NCI-H82 treated with DMSO at 0.1 percent for 48 hours (cell line): ENCODE results near the gene SP3.

Experiments used
- DNase-seq: peaks from one replicate; lab custom pipeline; 2025; ENCODE audit not compliant: unreplicated experiment; lab: John Stamatoyannopoulos, UW

Gene SP3

DNA sequence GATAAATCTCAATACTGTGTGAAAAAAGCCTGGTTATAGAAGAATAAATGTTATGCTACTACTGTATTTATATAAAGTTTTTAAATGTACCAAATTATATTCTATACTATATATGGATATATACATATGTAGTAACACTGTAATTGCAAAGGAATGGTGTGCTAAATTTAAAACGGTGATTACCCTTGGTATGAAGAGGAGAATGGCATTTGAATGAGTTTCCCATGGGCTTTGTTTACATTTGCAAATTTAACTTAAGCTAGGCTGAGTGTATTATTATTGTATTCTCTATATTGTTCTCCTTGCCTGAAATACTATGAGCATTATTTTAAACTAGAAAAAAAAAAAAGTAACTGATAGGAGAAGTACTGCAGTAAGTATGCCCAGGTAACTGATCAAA, 4.7 kb upstream of the SP3 start:
- DNase-seq, result no peak

DNA sequence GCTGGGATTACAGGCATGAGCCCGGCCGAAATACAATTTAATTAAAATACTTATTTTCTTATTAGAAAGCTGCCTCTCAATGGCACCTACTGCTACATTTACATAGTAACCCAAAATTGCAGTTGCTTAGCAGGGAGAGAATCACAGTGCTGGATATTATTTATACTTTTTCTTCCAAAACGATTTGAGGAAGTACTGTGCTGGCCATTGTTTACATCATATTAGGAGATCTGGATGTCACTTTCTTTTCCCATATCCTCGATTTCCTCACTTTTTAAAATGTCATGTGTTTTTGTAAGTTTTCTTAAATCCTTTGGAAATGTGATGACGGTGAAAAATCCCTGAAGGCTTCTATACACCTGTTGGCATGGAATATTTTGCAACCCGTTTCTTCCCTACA, 3.4 kb upstream of the SP3 start:
- DNase-seq, result no peak

DNA sequence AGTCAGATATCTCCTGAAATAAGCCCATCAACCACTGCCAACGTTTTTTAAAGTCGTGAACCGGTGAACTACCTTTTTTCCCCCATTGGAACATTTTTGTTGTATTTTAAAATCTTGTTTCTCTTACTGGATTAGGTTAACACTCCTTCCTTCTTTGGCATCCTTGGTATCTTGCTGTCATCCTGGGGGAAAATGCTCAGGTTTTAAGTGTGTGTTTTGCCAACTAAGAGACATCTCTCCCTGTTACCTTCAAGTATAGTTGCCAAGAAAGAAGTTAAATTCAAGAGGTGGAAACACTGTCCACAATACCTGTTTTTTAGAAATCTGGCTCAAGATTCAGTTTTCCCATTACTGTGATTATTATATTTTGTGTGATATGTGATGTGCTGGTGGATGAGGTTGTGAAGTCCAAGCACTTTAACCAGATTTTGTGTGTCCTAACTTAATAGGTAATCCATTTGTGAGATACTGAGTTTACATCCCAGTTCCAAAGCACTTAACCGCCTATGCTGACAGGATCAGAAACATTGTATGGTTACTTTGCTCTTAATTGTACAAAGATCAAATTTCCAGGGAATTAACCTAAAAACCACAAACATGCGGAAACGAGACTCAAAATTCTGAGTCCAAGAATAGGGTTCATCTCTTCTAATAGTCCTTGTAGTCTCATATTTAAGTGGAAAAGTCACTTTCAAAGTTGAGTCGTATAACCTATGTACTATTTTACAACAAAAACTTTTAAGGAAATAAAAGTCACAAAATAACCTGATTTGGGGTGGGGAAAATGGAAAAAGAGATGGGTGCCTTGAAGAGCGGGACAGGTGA, 1.3 kb upstream of the SP3 start:
- no peak for DNase-seq

DNA sequence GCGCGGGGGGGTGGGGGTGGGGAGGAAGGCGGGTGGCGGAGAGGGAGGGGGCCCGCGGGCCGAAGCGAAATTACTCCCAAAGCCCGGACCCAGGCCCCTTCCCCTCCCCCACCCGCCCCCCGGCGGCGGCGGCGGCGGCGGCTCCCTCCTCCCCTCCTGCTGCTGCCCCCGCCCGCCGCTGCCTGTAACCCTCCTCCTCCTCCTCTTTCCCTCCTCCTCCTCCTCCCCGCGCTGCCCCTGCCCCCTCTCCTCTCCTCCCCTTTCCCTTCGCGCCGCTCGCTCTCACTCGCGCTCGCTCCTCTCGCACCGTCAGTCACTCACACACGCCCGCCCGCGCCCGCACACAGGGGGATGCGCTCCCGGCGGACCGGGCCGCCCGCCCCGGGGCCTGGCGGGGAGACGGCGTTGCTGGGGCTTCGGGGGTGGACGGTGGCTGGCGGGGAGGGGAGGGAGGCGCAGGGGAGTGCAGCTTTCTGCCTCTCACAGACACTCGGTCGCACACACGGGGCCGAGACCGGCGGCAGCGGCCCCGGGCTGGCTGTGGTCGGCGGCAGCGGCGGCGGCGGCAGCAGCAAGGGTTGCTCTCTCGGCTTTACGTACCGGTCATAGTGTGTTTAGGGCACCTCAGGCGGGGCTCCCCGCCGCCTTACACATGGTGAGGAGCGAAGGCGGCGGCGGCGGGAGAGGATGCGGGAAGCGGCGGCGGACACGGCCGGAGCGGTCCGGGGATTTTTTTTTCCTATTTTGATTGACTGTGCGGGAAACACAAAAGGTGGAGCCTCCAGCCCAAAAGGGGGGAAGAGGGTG, 405 bp downstream of the SP3 start:
- peak; percentile 74 for DNase-seq

DNA sequence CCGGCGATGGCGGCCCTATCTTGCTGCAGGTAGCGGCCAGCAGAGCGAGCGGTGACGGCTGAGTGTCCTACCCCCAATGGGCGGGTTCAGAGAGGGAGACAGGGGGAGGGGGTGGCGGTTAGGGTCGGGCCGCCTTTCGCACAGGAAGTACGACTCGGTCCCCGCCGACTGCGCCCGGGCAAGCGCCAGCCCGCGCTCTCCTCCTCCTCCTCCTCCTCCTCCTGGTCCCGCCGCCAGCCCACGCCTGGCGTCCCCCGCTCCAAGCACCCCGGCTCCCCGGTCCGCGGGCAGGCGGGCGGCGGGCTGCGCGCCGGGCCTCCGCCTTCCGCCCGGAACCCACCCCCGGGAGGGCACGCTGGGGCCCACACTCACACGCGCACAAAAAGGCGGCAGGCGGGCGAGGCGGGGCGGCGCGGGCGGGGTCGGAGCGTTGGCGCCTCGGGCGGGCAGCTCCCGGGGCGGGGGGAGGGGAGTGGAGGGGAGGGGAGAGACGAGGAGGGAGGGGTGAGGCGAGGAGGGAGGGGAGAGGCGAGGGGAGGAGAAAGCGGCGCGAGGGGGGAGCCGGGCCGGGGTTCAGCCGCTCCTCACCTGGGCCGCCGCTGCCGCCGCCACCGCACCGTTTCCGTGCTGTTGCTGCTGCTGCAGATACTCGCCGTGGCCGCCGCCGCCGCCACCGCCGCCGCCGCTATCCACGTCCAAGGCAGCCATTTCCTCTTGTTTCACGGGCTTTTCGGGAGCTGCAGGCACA, 1.2 kb downstream of the SP3 start:
- DNase-seq, result peak; percentile 73

DNA sequence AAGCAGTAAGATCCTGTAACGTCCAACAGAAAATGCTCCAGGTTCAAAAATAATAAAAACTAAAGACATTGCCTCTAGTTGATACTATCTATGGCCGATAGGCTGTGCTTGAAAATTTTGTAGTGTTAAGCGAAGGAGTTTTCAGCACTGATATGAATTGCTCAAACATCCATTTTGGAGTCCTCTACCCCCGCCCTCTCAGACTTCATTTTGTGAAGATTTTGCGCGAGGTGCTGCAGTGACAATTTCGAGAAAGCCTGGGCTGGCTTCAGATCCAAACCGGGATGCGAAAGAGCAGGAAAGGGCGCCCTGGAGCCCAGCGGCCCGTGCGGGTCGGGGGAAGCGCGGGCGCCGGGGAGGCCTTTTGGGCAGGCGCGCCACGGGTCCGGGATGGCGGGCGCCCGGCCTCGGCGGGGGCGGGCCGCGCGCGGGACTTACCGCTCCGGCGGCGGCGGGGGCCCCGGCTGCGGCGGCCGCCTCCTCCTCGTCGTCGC, 1.8 kb downstream of the SP3 start:
- DNase-seq, result no peak

DNA sequence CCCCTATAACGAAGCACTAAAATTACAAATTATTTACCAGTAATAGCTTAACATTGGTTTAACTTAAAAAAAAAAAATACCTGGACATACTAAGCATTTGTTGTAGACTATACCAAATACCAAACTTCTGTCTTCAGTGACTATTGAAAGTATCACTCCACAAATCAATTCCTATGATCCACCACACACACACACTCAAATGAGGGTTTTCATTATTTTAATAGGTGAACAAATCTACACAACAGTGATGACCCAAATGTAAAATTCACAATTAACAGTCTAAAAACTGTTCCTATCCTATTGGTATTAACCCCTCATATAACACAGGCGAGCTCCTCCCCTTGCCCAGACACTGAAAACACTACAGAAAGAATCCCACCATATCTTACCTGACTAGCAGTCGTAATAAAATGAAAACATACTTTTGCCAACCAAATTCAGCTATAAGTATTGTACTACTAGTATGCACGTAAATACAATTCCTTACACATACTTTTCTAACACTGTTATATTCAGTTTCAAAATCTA, 2.5 kb downstream of the SP3 start:
- no peak for DNase-seq

DNA sequence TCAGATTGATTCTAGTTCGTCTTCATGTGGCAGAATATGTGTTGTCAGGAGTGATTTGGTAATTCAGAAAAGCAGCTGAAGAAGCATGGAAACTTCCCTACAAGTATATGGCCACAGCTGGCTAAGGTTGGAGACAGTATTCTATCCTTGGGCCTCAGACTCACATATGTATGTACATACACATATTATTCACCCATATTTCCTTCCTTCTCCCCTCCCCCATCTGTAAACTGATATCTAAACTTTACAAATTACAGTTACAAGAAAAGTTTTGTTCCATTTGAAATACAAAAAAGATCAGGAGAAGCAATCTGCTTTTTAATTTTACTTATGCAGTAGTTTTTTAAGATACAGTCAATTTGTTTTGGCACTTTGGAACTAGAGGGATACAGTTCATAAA, 3.1 kb downstream of the SP3 start:
- no peak for DNase-seq

DNA sequence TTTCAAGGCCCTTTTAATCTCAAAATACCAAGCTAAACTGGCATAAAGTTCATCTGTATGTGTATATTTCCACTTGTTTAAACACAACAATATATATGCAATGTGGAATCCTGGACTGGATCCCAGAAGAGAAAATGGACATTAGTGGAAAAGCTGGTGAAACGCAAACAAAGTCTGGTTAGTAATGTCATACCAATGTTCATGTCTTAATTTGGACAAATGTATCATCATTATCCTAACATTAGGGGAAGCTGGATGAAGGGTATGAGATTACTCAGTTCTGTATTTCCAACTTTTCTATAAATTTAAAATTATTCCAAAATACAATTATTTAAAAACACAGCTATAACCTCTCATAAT, 3.8 kb downstream of the SP3 start:
- no peak for DNase-seq

DNA sequence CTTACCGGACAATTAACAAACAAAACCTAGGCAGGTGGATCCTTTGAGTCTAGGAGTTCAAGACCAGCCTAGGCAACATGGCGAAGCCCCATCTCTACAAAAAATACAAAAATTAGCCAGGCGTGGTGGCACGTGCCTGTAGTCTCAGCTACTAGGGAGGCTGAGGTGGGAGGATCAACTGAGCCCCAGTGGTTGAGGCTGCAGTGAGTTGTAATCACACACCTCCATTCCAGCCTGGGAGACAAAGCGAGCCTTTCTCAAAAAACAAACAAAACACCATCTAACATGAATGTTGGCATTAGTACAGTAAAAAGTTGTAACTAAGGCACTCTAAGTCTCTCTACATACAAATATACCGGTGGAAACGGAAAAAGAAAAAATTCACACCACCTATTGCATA, 5.3 kb downstream of the SP3 start:
- DNase-seq, result no peak

DNA sequence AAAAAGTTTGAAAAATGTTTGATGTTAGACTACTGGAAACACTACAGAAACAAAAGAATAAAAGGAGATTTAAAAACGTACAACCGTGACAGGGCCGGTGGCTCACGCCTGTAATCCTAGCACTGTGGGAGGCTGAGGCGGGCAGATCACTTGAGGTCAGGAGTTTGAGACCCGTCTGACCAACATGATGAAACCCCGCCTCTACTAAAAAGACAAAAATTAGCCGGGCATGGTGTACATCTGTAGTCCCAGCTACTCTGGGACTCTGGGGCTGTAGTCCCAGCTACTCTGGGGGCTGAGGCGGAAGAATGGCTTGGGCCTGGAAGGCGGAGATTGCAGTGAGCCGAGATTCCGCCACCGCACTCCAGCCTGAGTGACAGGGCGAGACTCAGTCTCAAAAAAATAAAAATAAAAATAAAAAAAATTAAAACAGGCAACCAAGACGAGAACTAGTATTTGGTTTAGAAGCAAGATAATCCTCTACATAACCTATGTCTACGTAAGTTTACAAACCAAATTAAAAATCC, 5.8 kb downstream of the SP3 start:
- DNase-seq, result no peak

DNA sequence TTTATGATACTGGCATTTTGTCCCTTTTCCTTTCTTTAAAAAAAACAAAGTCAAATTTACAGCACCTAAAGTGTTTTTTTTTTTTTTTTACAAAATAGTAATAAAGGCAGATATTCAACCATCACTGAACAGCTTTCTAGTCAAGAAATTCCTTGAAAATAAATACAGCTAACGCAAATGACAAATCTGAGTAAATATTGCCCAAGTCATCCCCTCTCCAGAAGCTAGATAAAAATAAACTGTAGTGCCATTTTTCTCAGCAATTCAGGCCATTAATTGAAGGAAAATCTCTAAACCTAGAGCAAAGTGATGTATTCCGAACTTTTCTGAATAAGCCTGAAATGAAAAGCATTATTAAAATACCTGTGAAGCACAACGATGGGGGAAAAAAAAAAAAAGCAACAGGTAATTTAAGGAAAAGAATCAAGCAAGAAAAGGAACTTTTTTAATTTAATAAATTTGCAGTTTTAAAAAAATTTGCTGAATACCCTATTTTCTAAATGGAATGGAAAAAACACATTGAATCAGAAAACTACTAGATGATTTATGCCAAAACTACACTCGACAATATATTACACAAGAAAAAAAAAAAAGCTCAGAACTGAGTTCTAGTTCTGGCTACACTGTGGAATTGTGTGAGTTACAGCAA, 6.9 kb downstream of the SP3 start:
- no peak for DNase-seq

DNA sequence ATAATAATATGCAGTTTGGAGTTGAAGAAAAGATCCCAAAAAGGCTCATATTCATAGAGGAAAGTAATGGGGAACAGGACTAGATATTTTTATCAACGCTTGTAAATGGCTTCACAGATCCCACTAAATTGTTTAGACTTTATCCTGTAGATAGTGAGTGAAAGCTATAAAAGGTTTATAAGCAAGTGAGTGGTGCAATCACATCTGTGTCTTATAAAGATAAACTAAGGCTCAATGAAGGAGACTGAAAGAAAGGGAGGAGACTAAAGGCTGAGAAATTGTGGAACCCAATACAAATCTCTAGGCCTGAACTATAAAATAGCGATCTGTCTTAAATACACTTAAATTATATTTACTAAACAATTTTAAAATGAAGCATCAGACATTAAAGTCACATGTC, 7.7 kb downstream of the SP3 start:
- DNase-seq, result no peak

DNA sequence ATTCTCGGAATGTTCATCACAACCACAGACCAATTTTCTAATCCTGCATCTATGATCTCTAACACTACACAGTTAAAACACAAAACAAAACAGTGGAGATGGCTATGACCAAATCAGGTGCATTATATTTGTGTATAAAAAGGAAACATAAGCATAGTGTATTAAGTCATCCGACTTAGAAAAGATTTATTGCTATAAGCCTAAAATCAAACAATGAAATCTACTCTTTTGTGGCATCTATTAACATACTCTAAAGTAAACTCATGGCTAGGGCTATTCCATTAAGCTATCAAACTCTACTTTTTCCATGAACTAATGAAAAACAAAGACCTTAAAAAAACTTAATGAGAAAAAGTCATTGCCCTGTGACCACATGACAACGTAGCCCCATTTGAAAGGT, 8.7 kb downstream of the SP3 start:
- no peak for DNase-seq

DNA sequence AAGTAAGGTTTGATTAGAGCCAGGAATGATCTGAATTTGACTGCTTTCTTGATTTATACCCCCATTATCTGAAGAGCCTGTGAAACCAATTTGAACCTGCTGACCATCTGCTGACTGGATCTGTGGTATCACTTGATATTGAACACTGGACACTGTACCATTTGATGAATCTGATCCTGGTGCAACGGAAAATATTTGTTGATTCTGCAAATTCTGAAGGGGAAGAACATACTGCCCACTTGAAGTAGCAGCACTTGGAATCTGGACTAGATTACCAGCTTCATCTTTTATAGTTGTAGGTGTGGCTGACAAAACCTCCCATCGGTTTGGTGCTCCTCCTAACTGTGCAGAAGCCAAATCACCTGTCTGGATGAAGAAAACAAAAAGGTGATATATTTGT, 9.3 kb downstream of the SP3 start:
- no peak for DNase-seq

DNA sequence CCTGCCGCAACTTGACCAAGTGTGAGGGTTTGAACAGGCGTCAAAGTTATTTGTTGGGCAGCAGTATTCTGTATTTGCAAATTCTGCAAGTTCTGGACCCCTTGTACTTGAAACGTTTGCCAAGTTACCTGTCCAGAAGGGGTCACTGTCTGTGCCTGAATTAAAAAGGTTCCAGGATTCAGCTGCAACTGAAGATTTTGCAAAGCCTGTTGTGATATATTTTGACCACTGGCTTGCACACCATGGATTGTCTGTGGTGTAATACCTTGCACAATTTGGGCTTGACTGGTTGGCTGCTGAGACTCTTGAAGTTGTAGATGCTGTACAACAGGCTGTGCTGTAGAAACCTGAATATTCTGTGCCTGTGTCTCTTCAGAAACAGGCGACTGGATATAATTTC, 10.2 kb downstream of the SP3 start:
- no peak for DNase-seq

DNA sequence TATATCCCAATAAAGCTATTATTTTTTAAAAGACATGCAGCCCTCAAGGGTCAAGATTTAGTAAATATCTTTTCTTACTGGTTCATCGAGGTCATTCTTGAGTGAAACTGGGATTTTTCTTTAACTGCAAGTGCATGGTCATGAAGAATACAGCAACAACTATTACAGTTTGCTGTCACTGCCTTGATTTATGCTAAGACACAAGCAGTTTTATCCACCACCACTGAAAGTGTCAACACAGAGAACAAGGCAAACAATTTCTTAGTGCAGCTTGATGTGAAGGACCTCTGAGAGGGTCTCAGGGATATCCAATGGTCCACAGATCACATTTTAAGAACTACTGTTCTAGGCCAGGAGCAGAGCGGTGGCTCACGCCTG, 12.1 kb downstream of the SP3 start:
- no peak for DNase-seq

DNA sequence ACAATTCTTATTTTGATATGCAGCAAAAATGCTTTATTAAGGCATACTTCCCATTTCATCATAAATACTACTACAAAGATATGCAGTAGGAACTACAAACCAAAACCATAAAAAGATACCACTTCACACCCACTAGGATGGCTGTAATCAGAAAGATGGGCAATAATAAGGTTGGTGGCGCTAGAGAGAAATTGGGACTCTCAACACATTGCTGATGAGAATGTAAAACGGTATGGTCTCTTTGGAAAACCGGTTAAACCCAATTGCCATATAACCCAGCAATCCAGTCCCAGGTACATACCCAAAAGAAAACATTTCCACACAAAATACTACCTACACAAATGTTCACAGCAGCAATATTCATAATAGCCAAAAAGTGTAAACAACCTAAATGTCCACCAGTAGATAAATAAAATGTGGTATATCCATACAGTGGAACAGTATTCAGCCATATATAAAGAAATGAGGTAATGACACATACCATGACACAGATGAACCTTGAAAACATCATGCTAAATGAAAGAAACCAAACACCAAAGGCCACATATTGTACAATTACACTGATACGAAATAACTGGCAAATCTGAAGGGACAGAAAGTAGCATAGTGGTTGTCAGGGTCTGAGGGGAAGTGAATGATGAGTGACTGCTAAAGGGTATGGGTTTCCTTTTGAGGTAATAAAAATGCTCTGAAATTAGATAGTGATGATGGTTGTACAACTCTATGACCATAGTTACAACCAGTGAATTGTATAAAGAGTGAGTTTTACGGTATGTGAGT, 12.7 kb downstream of the SP3 start:
- no peak for DNase-seq

DNA sequence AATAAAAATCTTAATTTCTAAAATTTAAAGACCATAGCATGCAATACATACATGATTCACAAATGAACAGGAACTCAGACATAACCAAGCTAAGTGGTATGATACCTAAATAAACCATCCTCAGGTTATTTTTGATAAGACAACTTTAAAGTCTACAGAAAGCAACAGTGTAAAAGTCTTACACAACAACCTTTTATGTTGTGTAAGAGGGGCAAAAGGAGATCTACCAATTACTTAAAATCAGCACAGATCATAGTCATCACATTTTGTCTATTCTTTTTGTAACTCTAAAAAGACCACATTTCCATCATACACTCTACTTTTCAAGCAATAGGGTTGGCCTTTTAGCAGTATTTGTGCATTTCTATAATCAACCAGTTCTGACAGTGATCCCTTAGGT, 16.3 kb downstream of the SP3 start:
- no peak for DNase-seq

DNA sequence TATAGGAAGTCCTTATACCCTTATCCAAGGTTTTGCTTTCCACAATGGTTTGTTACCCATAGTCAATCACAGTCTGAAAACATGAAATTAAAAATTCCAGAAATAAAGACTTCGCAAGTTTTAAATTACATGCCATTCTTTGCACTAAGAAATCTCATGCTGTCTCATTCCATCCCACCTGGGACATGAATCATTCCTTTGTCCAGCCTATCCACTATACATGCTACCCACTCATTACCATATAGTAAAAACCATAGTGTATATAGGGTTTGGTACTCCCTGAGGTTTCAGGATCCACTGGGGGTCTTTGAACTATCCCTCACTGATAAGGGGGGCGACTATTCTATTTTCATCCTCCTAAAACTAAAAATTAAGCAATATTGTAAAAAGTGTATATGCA, 17.0 kb downstream of the SP3 start:
- DNase-seq, result no peak
